Fibroblast of pulmonary artery (primary cell): ENCODE data around the gene ZNF423.
"Not testable (repeated sequence)": the region's sequence is repeated elsewhere in the genome, so short reads cannot be mapped to it uniquely, and the experiment has no call there.

ENCODE experiments used
- DNase-seq: peaks from one replicate; pipeline ENCODE4 v3.0.0-alpha.2; 2010; ENCODE audit warnings: low read depth
- H3K4me3 ChIP-seq: replicated peaks from 2 replicates; pipeline ENCODE4 v1.5.1; 2011; ENCODE audit warnings: low read depth, mild to moderate bottlenecking, control low read depth, low read length, moderate library complexity
- CTCF ChIP-seq: IDR thresholded peaks from 2 replicates; pipeline ENCODE4 v1.5.1; 2011; ENCODE audit warnings: mild to moderate bottlenecking, control low read depth, low read length, inconsistent platforms; ENCODE audit errors: missing control alignments

Gene ZNF423

GRCh38 chr16:49574826-49575225 lies 281.1 kb downstream of the ZNF423 start:
- no peak for TF ChIP-seq CTCF
- no peak for DNase-seq
- no peak overlapping the region for H3K4me3 ChIP-seq

GRCh38 chr16:49567950-49568349 lies 288.0 kb downstream of the ZNF423 start:
- no peak for DNase-seq

GRCh38 chr16:49566432-49566831 lies 289.5 kb downstream of the ZNF423 start:
- no peak overlapping the region for H3K4me3 ChIP-seq
- no peak for DNase-seq
- no peak for TF ChIP-seq CTCF

More at GRCh38 chr16:49567950-49568349, 288.0 kb downstream of the ZNF423 start:
- H3K4me3 ChIP-seq, result no peak overlapping the region
- TF ChIP-seq CTCF, result no peak

- TF ChIP-seq CTCF, result no peak
- no peak for DNase-seq
- H3K4me3 ChIP-seq, result no peak overlapping the region
Measured at GRCh38 chr16:49564496-49565229, 291.2 kb downstream of the ZNF423 start.

- DNase-seq, result no peak
- TF ChIP-seq CTCF, result no peak
- H3K4me3 ChIP-seq, result no peak overlapping the region
Measured at GRCh38 chr16:49563666-49564065, 292.2 kb downstream of the ZNF423 start.

- not testable (repeated sequence) for H3K4me3 ChIP-seq, DNase-seq
Measured at GRCh38 chr16:49562894-49563293, 293.0 kb downstream of the ZNF423 start.

- no peak overlapping the region for H3K4me3 ChIP-seq
- no peak for DNase-seq
- no peak for TF ChIP-seq CTCF
Measured at GRCh38 chr16:49562228-49562627, 293.7 kb downstream of the ZNF423 start.
